ENCODE data around the gene CCR9. TPM values are rescaled to one million over a fixed set of nuclear protein-coding genes. Genes with fewer than 3 reads are reported as not detected.

Gene CCR9
- total and polyA plus RNA-seq, 10 of the 15 experiments (the other 5 are each of a cell fraction or from before 2014, with no cell fraction given), result 0.05 to 3.9 (median 2.4) TPM

- TF ChIP-seq BCLAF1 (IDR thresholded peaks at IDR 0.05) (no peak), GATAD2B (conservative IDR thresholded peaks at IDR 0.05; ENCODE audit: low read depth) (0 out of 2 replicates have a peak, but pooled peaks have one; percentile 22), MTA2 (IDR thresholded peaks at IDR 0.05; ENCODE audit: low read depth) (peak; percentile 49), FOXM1 (IDR thresholded peaks at IDR 0.05; ENCODE audit: low read depth, low read length) (peak; percentile 85; the same call in 1 of the 2 replicates), ZBTB33 (IDR thresholded peaks at IDR 0.05) (0 out of 2 replicates have a peak, but pooled peaks have one; percentile 24), NRF1 (conservative IDR thresholded peaks at IDR 0.05; ENCODE audit: low read depth, low read length) (no peak), KLF5 (IDR thresholded peaks at IDR 0.05; ENCODE audit: partially characterized antibody) (no peak), BCL11A (IDR thresholded peaks at IDR 0.05; ENCODE audit: low read depth, low read length) (peak; percentile 53; the same call in 1 of the 2 replicates), JUNB (IDR thresholded peaks at IDR 0.05) (peak; percentile 96), RAD21 (IDR thresholded peaks at IDR 0.05; ENCODE audit: insufficient read depth, low read depth, low read length) (0 out of 2 replicates have a peak, but pooled peaks have one; percentile 21), PML (IDR thresholded peaks at IDR 0.05; ENCODE audit: low read length) (peak; percentile 75; the same call in 1 of the 2 replicates), MAX (IDR thresholded peaks at IDR 0.05; ENCODE audit: low read depth, low read length) (no peak), YY1 (IDR thresholded peaks at IDR 0.05; ENCODE audit: low read depth, low read length) (peak; percentile 52; the same call in 1 of the 2 replicates), TAF1 (IDR thresholded peaks at IDR 0.05; ENCODE audit: borderline replicate concordance, low read depth, low read length) (no peak), JUND (IDR thresholded peaks at IDR 0.05; ENCODE audit: low read depth, low read length) (peak; percentile 75; the same call in 1 of the 2 replicates), CEBPB (IDR thresholded peaks at IDR 0.05; ENCODE audit: borderline replicate concordance in 1 of 2, low read depth in 2 of 2, low read length in 2 of 2) (no peak), SP1 (IDR thresholded peaks at IDR 0.05; ENCODE audit: low read depth, low read length) (no peak), NR2F1 (conservative IDR thresholded peaks at IDR 0.05) (peak; percentile 91), NFIC (IDR thresholded peaks at IDR 0.05; ENCODE audit: low read depth, low read length) (peak; percentile 83), PAX5 (IDR thresholded peaks at IDR 0.05; ENCODE audit: borderline replicate concordance, low read depth, low read length) (peak; percentile 30; the same call in 1 of the 2 replicates), EP300 (IDR thresholded peaks at IDR 0.05; ENCODE audit: borderline replicate concordance in 1 of 2, control insufficient read depth in 1 of 2, low read depth in 2 of 2, low read length in 2 of 2) (peak; percentile 14 to 74; a peak in 3 of 4 replicates), CREB1 (IDR thresholded peaks at IDR 0.05; ENCODE audit: low read depth) (0 out of 2 replicates have a peak, but pooled peaks have one; percentile 17), TBL1XR1 (IDR thresholded peaks at IDR 0.05; ENCODE audit: low read depth, low read length) (peak; percentile 29; the same call in 1 of the 2 replicates), EED (IDR thresholded peaks at IDR 0.05; ENCODE audit: low read depth) (peak; percentile 93), SMAD5 (IDR thresholded peaks at IDR 0.05; ENCODE audit: low read depth) (0 out of 2 replicates have a peak, but pooled peaks have one; percentile 55), IKZF1 (conservative IDR thresholded peaks at IDR 0.05) (peak; percentile 85), NR2C2 (IDR thresholded peaks at IDR 0.05; ENCODE audit: borderline replicate concordance, control insufficient read depth, insufficient read length, low read depth) (no peak)
Measured at GRCh38 chr3:45884368-45885201, 1.8 kb upstream of the CCR9 start (continued).
